GM18505 (cell line): ENCODE measurements around the gene ARHGAP30.
"Not testable (repeated sequence)": the region's sequence is repeated elsewhere in the genome, so short reads cannot be mapped to it uniquely, and the experiment has no call there.

Experiments used
- ATAC-seq: cut with Tn5 transposase; IDR thresholded peaks from one replicate; pipeline ENCODE4 v1.9.1; 2021; ENCODE audit not compliant: unreplicated experiment
- POLR2A ChIP-seq: IDR thresholded peaks from 4 replicates; pipeline ENCODE4 v1.6.1; 2011; ENCODE audit warnings: borderline replicate concordance; ENCODE audit not compliant: insufficient read depth, insufficient read length; ENCODE audit errors: extremely low read depth

ARHGAP30 gene

DNA sequence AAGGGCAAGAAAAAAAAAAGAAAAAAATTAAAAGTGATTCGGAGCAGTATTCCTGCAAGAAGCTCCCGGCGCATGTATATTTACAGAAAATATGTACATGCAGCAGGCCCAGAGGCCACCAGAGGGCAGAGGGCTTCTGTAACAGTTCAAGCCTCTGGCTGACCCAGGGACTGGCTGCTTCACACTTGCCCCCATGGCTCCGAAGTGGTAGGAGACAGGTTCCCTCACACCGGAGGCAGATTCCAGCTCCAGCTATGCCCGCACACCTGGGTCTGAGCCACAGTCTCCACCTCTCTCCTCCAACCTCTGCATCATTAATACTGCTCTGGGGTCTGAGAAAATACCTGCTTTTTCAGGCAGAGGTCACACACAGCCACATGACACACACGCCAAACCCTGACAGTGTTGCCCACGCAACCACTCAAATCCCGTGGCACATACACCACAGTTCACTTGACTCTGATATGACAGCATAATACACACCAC lies 2.2 kb upstream of the ARHGAP30 start:
- no peak for ATAC-seq
- TF ChIP-seq POLR2A = no peak

DNA sequence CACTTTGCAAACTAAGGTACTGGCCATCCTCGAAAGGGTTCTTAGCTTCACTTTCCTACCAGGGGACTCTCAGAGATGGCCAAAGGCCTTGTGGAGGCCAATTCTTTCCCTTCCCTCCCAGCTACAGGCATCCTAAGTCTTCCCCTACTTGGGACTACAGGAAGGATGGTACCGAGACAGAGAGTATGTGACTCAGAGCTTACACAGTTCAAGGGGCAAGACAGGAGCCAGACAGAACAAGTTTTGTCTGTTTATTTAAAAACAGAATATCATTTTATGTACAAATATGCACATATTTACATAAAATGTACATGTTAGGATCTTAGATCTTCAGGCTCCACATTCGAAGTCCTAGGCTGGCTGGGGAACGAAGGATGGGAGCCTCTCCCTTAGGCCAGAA lies 1.1 kb upstream of the ARHGAP30 start:
- no peak for TF ChIP-seq POLR2A
- ATAC-seq = no peak

DNA sequence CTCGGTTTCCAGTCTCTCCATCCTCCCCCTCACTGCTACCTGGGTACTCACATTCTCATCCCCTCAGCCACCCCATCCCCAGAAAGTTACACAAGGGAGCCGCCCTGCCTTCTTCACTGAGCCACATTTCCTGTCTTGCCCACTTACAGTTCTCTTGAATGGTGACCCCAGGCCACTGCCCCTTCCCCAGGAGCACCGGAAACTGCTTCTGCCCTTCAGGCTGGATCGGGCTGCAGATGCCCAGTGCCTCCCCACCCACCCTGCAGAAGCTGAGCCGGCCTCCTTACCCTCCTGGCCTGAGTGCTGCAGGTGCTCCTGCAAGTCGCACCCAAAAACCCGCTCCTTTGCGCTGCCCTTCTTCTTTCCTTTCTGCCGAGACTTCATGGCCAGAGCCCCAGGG lies 450 bp downstream of the ARHGAP30 start:
- no peak for TF ChIP-seq POLR2A
- no peak for ATAC-seq

DNA sequence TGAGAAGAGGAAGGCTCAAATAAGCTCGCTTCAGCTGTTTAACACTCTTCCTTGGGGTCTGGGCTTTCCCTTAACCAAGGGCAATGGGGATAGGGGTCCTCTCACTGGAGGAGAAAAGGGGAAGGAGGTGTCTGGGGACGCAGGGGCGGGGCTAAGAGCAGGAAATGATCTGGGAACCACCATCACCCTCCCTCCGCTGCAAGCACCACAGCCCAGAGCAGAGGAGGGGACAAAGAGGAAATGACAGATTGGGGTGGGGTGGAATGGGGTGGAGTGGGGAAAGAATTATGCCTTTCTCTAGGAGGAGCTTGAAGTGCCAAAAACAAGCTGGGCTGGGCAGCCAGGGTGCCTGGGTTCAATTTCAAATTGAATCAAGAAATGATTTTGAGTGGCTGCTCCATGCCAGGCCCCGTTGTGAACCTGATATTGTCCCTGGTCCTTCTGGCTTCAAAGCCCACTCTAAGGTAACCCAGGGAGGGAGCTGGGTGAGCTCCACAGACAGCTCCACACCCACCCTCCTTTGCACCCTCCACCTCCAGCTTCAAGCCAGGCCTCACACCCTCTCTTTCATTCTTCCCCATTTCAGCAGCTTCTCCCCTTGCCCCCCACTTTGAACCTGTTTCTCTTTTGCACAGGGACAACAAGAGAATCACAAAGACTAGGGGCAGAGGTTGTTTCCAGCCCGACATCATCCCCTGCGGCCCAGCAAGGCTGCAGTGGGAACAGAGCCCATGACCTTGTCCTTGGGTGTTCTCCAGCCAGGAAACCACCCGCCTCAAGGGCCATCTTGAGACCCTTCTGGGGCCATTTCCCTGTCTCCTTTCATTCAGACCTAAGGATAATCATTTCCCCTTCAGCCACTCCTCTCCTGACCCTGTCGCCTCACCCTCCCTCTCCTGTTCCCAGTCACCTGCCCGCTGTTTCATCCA lies 1.1 kb downstream of the ARHGAP30 start:
- peak; percentile 75 for TF ChIP-seq POLR2A
- ATAC-seq = peak; percentile 53

DNA sequence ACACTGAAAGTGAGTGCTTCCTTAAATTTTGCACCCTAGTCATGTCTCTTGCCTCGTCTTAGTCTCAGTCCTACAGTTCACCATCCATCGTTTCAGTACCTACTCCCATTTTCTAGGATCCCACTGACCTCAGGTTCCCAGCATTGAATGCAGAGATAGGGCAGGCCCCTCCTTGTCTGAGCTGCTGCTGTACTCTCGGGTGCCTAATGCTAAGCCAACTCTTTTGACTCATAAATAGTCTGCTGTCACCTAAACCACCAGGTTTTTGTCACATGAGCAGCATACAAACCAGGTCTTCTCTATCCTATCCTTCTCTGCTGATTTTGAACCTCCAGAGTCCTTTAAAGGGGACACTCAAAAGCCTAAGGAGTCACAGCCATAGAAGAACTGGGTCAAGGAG lies 3.0 kb downstream of the ARHGAP30 start:
- ATAC-seq = no peak
- no peak for TF ChIP-seq POLR2A

DNA sequence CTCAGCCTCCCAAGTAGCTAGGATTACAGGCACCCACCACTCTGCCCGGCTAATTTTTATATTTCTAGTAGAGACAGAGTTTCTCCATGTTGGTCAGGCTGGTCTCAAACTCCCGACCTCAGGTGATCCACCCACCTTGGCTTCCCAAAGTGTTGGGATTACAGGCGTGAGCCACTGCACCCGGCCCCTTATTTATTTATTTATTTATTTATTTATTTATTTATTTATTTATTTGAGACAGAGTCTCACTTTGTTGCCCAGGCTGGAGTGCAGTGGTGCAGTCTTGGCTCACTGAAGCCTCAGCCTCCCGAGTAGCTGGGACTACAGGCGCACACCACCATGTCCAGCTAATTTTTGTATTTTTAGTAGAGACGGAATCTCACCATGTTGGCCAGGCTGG lies 4.0 kb downstream of the ARHGAP30 start:
- not testable (repeated sequence) for ATAC-seq

DNA sequence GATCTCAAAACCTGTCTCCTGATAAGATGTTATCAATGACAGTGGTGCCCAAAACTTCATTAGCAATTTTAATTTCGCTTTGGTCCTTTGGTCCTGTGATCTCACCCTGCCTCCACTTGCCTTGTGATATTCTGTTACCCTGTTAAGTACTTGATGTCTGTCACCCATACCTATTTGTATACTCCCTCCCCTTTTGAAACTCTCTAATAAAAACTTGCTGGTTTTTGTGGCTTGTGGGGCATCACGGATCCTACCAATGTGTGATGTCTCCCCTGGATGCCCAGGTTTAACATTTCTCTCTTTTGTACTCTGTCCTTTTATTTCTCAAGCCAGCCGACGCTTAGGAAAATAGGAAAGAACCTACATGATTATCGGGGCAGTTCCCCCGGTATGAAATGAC lies 5.8 kb downstream of the ARHGAP30 start:
- ATAC-seq = not testable (repeated sequence)

DNA sequence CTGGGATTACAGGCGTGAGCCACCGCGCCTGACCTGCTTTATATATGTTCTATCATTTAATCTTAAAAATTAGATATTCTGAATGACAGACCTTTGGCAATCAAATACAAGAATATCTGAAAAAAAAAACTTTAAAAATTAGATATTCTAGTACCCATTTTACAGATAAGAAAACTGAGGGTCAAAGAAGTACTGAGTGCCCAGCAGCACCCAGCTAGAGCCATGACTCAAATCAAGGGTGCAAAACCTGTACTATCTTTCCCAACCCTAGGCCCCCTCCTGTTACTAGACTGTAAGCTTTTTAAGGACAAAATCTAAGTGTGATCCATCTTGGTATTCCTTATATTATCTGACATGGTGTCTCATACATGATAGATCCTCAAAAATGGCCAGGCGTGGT lies 8.3 kb downstream of the ARHGAP30 start:
- TF ChIP-seq POLR2A = no peak
- no peak for ATAC-seq

DNA sequence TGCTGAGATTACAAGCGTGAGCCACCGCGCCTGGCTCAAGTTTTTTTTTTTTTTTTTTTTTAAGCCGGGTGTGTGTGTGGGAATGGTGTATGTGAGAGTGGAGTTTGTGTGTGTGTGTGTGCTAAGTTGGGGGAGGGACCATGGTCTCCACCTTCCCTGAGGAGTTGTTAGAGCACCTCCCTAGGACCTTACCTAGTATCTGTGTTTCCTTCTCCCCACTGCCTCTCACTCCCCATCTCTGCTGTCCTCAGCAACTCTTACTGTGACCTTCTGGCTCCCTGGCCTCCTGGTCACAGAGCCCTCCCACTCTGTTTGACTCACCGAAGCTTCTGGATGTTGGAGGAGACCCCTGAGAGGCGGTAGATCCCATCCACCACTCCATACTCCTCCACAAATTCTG lies 10.4 kb downstream of the ARHGAP30 start:
- no peak for TF ChIP-seq POLR2A
- ATAC-seq = no peak

DNA sequence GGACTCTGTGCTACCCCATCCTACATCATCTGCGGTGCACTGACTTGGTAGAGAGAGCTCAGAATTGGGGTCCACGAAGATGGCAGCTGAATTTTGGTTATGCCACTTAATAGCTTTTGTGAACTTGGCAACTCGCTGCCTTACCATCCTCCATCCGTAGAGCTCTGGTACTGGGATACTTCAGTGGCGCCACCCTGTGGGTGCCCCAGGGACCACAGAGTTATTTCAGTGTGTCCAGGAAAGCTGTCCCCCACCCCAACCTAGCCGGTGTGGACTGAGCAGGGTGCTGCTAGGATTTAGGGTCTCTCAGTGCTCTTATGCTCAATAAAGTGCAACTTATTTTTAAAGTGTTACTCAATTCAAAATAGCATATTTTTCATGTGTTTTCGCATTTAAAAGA lies 14.9 kb downstream of the ARHGAP30 start:
- no peak for ATAC-seq
- no peak for TF ChIP-seq POLR2A

DNA sequence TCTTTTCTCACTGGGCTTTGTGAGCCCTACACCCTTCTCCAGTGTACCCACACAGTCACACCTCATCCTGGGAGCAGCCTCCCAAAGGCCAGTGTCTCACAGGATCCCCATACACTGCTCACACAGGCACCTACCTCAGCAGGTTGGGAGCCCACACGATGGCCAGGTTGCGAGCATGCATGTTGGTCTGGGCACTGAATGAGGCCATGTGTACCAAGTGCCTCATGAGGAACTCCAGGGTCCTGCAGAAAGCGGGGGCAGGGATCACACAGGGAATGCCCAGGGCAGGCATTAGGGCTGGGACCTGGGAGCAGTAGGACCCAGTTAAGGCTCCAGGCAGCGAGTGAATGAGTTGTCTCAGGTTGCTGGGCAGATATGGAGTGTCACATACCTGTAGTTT lies 15.5 kb downstream of the ARHGAP30 start:
- no peak for ATAC-seq
- TF ChIP-seq POLR2A = peak; percentile 12

DNA sequence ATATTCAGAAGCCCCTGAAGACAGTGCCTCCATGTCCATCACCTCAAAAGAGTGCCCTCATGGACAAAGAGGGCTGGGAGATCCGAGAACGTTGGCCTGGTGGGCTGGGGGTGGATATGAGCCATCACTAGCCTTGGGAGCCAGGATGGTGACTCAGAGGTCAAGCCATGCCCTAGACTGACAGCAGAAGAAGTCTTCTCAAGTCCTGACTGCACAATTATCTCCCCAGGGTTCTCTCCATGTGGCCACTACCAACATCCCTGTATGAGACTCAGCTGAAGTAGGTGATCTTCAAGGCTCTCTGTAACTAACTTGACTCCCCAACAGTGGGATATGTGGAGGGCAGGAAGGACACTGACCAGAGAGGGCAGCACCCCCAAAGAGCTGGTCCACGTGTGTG lies 16.8 kb downstream of the ARHGAP30 start:
- TF ChIP-seq POLR2A = no peak
- no peak for ATAC-seq

DNA sequence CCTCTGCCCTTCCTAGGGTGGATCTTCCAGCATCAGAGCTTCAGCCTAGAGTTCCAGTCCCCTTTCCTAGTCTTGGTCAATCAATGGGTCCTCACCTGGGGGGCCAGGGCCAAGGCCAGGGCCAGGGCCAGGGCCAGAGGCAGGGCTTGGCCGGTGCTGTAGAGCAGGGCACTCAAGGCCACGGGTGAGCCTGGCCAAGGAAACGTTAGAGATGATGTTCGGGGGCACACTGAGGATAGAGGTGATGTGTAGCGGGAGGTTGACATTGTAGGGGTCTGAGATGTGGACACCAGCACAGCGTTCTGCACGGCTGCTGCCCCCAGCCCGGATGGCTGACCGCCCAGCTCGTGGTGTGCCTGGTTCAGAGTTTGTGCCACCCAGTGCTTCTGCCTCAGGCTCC lies 18.5 kb downstream of the ARHGAP30 start:
- TF ChIP-seq POLR2A = no peak
- no peak for ATAC-seq

DNA sequence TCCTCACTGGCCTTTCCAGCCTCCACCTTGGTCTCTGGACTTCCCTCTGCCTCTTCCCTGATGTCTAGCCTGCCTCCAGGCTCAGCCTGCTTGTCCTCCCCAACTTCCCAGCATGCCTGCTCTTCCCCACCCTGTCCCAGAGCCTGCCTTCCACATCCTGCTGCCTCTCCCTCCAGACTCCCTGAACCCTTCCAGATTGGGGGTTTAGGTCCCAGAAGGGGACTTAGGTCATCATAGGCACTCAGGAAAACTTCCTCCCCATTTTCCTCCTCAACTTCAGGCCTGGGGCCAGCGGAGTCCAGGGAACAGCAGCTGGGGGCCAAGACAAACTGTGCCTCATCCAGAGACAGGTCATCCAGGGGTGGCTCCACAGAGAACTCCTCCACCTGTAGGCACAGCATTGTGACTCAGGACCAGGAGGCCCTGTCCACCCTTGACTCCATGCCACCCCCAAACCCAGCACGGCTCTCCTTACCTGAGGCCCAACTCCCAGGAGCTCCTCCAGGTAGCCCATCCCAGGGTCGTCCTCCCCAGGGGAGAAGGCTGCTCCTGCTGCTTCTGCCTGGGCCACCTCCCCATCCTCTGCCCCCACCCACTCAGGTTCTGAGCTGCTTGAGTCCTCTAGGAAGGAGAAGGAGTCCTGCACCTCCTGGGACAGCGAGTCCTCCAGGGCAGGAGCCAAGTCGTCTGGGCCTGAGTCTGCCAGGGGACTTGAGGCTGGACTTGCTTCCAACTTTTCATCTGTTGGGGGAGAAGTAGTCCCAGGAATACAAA lies 20.6 kb downstream of the ARHGAP30 start:
- ATAC-seq = no peak
- no peak for TF ChIP-seq POLR2A
